Right atrium auricular region (tissue), 2 donors: Measurements from ENCODE around the gene PNKD. TPM values are rescaled to one million over a fixed set of nuclear protein-coding genes. Genes with fewer than 3 reads are reported as not detected.

Experiments
- DNase-seq: peaks from one replicate; pipeline ENCODE4 v3.0.0-alpha.2; 2019; ENCODE audit warnings: low spot score
- H3K27ac ChIP-seq, 2 donors: fragments of 200-600 bp; sonication (generic); 1 replicate in 1 of 2; 2 replicates in 1 of 2; pipeline ENCODE4 v1.5.1; 2016 to 2019
- H3K27me3 ChIP-seq, 2 donors: fragments of 200-600 bp; sonication (generic); one replicate each; pipeline versions ENCODE4 v1.5.1 to v1.6.0; 2017 to 2019
- H3K36me3 ChIP-seq: fragments of 200-600 bp; sonication (generic); one replicate; pipeline ENCODE4 v1.5.1; 2016
- H3K4me1 ChIP-seq, 2 donors: fragments of 200-600 bp; sonication (generic); one replicate each; pipeline versions ENCODE4 v1.5.1 to v1.6.0; 2017 to 2019
- H3K4me3 ChIP-seq, 2 donors: fragments of 200-600 bp; sonication (generic); 1 replicate in 1 of 2; 2 replicates in 1 of 2; pipeline ENCODE4 v1.5.1; 2017 to 2019; ENCODE audit warnings: mild to moderate bottlenecking in 1 of 2, moderate library complexity in 1 of 2
- H3K9me3 ChIP-seq, 2 donors: fragments of 200-600 bp; sonication (generic); one replicate each; pipeline ENCODE4 v1.5.1; 2019
- total RNA-seq, 2 donors: library from RNA; depleted of rRNA; stranded (reverse); fragments of >200 nt; gene quantifications; one replicate each; pipeline ENCODE4 v1.1.0, GENCODE V29; 2016
- TF ChIP-seq, protein P1 (sequence below), 2 donors: fragments of 200-600 bp; sonication (generic); IDR thresholded peaks; one replicate each; pipeline ENCODE4 v1.5.1; 2019; ENCODE audit warnings: antibody characterized with exemption in 2 of 2

Gene PNKD
- total RNA-seq, 2 donors from 2014 or later = 54.5 to 71.4 TPM

GRCh38 chr2:218235017-218235416, 35.3 kb upstream of the PNKD start:
- Histone ChIP-seq H3K36me3 (peaks cover 97% of the 10 kb centered on the region), H3K27me3 (no peaks in the 10 kb centered on the region), H3K4me1 (peaks cover 0 to 12% of the 10 kb centered on the region in 2 donors), H3K4me3 (no peak overlapping the region), H3K9me3 (no peaks in the 10 kb centered on the region), H3K27ac (no peak overlapping the region)
- no peak for DNase-seq
- TF ChIP-seq, protein P1, sequence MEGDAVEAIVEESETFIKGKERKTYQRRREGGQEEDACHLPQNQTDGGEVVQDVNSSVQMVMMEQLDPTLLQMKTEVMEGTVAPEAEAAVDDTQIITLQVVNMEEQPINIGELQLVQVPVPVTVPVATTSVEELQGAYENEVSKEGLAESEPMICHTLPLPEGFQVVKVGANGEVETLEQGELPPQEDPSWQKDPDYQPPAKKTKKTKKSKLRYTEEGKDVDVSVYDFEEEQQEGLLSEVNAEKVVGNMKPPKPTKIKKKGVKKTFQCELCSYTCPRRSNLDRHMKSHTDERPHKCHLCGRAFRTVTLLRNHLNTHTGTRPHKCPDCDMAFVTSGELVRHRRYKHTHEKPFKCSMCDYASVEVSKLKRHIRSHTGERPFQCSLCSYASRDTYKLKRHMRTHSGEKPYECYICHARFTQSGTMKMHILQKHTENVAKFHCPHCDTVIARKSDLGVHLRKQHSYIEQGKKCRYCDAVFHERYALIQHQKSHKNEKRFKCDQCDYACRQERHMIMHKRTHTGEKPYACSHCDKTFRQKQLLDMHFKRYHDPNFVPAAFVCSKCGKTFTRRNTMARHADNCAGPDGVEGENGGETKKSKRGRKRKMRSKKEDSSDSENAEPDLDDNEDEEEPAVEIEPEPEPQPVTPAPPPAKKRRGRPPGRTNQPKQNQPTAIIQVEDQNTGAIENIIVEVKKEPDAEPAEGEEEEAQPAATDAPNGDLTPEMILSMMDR (IDR thresholded peaks at IDR 0.05) = no peak

DNA sequence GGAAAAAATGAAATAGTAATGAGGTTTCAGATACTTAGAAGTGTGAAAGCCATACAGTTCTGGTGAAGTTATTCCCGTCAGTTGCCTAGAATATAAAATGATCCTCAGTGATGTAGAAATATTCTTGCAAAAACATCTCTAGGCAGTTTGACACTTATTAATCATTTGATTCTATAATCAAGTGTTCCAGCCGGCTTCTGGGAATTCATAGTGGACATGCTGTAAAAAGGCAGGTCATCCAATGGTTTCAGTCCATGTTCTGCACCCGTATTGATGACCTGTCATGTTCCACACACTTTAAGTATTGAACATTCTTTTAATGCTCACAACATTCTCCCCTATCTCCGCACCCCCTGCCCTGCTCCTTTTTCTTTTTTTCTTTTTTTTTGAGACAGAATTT, 33.5 kb upstream of the PNKD start:
- no peaks in the 10 kb centered on the region for H3K9me3 ChIP-seq
- H3K4me1 ChIP-seq = no peaks in the 10 kb centered on the region
- TF ChIP-seq, protein P1 (IDR thresholded peaks at IDR 0.05) = no peak

DNA sequence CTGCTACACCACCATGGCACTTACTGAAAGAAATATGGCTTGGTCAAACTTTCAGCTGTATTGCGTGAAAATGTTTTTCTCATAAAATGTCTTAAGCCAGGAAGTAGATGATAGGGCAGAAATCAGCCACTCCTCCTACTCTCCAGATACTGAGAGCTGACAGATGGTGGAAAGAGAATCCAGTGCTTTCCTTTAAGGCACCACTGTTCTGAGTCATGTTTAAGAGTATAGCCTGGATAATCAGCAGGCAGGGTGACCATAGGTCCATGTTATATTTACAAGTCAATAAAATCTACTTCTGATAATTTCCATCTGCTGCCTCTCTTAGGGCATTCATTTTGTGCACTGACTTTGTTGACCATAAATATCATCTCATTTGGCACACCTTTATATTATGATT, 31.4 kb upstream of the PNKD start:
- TF ChIP-seq, protein P1 (IDR thresholded peaks at IDR 0.05) = no peak
- Histone ChIP-seq H3K36me3 (peaks cover 91% of the 10 kb centered on the region), H3K4me1 (no peaks in the 10 kb centered on the region), H3K27ac (no peak overlapping the region), H3K4me3 (no peak overlapping the region), H3K27me3 (no peaks in the 10 kb centered on the region), H3K9me3 (no peaks in the 10 kb centered on the region)
- no peak for DNase-seq

More for the DNA sequence above, 33.5 kb upstream of the PNKD start:
- no peak for DNase-seq
- H3K27me3 ChIP-seq = no peaks in the 10 kb centered on the region
- no peak overlapping the region for H3K27ac ChIP-seq
- peaks cover 95% of the 10 kb centered on the region for H3K36me3 ChIP-seq
- H3K4me3 ChIP-seq = no peak overlapping the region

GRCh38 chr2:218244204-218244603, 26.1 kb upstream of the PNKD start:
- Histone ChIP-seq H3K36me3 (peaks cover 81% of the 10 kb centered on the region), H3K27me3 (no peaks in the 10 kb centered on the region), H3K9me3 (no peaks in the 10 kb centered on the region), H3K27ac (peak overlapping the region in 1 of 2 donors; percentile 15), H3K4me3 (no peak overlapping the region), H3K4me1 (peaks cover 0 to 13% of the 10 kb centered on the region in 2 donors)
- no peak for DNase-seq
- TF ChIP-seq, protein P1 (IDR thresholded peaks at IDR 0.05) = no peak

GRCh38 chr2:218244665-218245064, 25.7 kb upstream of the PNKD start:
- Histone ChIP-seq H3K4me1 (peaks cover 0 to 13% of the 10 kb centered on the region in 2 donors), H3K9me3 (no peaks in the 10 kb centered on the region), H3K4me3 (no peak overlapping the region), H3K27me3 (no peaks in the 10 kb centered on the region), H3K36me3 (peaks cover 81% of the 10 kb centered on the region), H3K27ac (peak overlapping the region in 1 of 2 donors; percentile 15)
- TF ChIP-seq, protein P1 (IDR thresholded peaks at IDR 0.05) = no peak
- no peak for DNase-seq

DNA sequence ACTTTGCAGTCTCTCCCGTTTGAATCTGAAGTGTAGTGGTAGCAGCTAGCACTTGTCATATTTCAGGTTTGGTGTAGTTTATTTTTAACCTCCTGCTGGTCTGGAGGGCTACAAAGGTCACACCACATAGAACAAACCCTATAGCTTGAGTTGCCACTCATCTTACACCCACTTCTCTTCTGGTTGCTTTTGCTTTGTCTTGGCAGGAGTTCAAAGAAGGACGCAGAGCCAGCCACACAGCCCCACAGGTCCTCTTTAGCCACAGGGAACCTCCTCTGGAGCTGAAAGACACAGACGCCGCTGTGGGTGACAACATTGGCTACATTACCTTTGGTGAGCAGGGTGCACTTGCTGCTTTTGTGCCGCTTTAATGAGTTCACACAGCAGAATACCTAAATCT, 25.1 kb upstream of the PNKD start:
- Histone ChIP-seq H3K9me3 (no peaks in the 10 kb centered on the region), H3K4me3 (no peak overlapping the region), H3K27me3 (no peaks in the 10 kb centered on the region), H3K36me3 (peaks cover 81% of the 10 kb centered on the region), H3K4me1 (peaks cover 0 to 13% of the 10 kb centered on the region in 2 donors), H3K27ac (peak overlapping the region; percentile 10 to 12)
- DNase-seq = no peak
- TF ChIP-seq, protein P1 (IDR thresholded peaks at IDR 0.05) = no peak
